ENCODE results near the gene TMEM63A. TPM values are rescaled to one million over a fixed set of nuclear protein-coding genes. Genes with fewer than 3 reads are reported as not detected.

Gene TMEM63A
- polyA plus RNA-seq, 1 of the 3 experiments (the other 2 are of a cell fraction): 13.5 TPM

- TF ChIP-seq USF2 (IDR thresholded peaks at IDR 0.05; ENCODE audit: borderline replicate concordance, low read depth, low read length) (no peak), TAF1 (IDR thresholded peaks at IDR 0.05; ENCODE audit: borderline replicate concordance, low read depth, low read length) (no peak), ELF1 (IDR thresholded peaks at IDR 0.05) (no peak), GABPA (IDR thresholded peaks at IDR 0.05; ENCODE audit: low read depth) (no peak), RXRA (IDR thresholded peaks at IDR 0.05; ENCODE audit: borderline replicate concordance, low read depth) (no peak), MEF2A (IDR thresholded peaks at IDR 0.05; ENCODE audit: borderline replicate concordance, low read depth) (no peak), NRF1 (IDR thresholded peaks at IDR 0.05; ENCODE audit: low read depth, low read length) (no peak), FOXM1 (IDR thresholded peaks at IDR 0.05; ENCODE audit: low read depth) (no peak)
- TF ChIP-seq, protein P1, sequence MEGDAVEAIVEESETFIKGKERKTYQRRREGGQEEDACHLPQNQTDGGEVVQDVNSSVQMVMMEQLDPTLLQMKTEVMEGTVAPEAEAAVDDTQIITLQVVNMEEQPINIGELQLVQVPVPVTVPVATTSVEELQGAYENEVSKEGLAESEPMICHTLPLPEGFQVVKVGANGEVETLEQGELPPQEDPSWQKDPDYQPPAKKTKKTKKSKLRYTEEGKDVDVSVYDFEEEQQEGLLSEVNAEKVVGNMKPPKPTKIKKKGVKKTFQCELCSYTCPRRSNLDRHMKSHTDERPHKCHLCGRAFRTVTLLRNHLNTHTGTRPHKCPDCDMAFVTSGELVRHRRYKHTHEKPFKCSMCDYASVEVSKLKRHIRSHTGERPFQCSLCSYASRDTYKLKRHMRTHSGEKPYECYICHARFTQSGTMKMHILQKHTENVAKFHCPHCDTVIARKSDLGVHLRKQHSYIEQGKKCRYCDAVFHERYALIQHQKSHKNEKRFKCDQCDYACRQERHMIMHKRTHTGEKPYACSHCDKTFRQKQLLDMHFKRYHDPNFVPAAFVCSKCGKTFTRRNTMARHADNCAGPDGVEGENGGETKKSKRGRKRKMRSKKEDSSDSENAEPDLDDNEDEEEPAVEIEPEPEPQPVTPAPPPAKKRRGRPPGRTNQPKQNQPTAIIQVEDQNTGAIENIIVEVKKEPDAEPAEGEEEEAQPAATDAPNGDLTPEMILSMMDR (IDR thresholded peaks at IDR 0.05): no peak
Measured at GRCh38 chr1:225859151-225859550, 23.0 kb downstream of the TMEM63A start (continued).

- H3K27ac ChIP-seq (ENCODE audit: low read depth in 2 of 2, low read length in 1 of 2): no peak overlapping the region
- no peaks in the 10 kb centered on the region for H3K9me2 ChIP-seq
- H3K9ac ChIP-seq: no peak overlapping the region
- peaks cover 0 to 18% of the 10 kb centered on the region in 2 experiments for H3K36me3 ChIP-seq (replicated peaks in 1 of 2; ENCODE audit: control insufficient read depth in 1 of 2, insufficient read depth in 2 of 2, low read length in 1 of 2)
- H3K79me2 ChIP-seq (ENCODE audit: insufficient read depth): no peaks in the 10 kb centered on the region
- no peak overlapping the region for H3K4me2 ChIP-seq
- no peak overlapping the region for H2AFZ ChIP-seq (ENCODE audit: low read depth)
- no peaks in the 10 kb centered on the region for H3K4me1 ChIP-seq (ENCODE audit: control insufficient read depth in 1 of 2, insufficient read depth in 2 of 2, low read depth in 1 of 2, low read length in 1 of 2)
- no peaks in the 10 kb centered on the region for H4K20me1 ChIP-seq (ENCODE audit: insufficient read depth)
- no peaks in the 10 kb centered on the region for H3K27me3 ChIP-seq (ENCODE audit: insufficient read depth)
- no peak overlapping the region for H3K4me3 ChIP-seq (ENCODE audit: low read depth in 2 of 2, low read length in 1 of 2)
- TF ChIP-seq GABPA (IDR thresholded peaks at IDR 0.05; ENCODE audit: low read depth) (no peak), POLR2AphosphoS5 (IDR thresholded peaks at IDR 0.05; ENCODE audit: low read depth, low read length) (no peak), NFIC (IDR thresholded peaks at IDR 0.05; ENCODE audit: borderline replicate concordance) (no peak), EP300 (IDR thresholded peaks at IDR 0.05; ENCODE audit: borderline replicate concordance in 1 of 2, low read depth in 1 of 2, low read length in 1 of 2) (no peak), RFX5 (IDR thresholded peaks at IDR 0.05; ENCODE audit: low read length) (no peak), RXRA (IDR thresholded peaks at IDR 0.05; ENCODE audit: borderline replicate concordance, low read depth) (no peak), TEAD4 (IDR thresholded peaks at IDR 0.05; ENCODE audit: borderline replicate concordance, insufficient read depth) (no peak)
- CTCF ChIA-PET: interaction anchor here (1.2 to 3.1 kb wide), 4 partner anchors 11 to 382 kb away, joined by 3 to 11 read pairs (median 4); no protein-coding TSS in a partner anchor
- no peaks in the 10 kb centered on the region for H3K9me3 ChIP-seq
- H3F3A ChIP-seq (replicated peaks; ENCODE audit: insufficient read depth): no peaks in the 10 kb centered on the region
- WGBS (ENCODE audit: low lambda C conversion rate): 84% methylated on average over 6 of the region's 7 CpGs
- POLR2A ChIA-PET: no interaction called here
- DNase-seq: no peak
Measured at GRCh38 chr1:225857256-225857655, 24.9 kb downstream of the TMEM63A start.

Measured in SK-N-SH (cell line).